Spinal cord (tissue), 10 donors: Measurements from ENCODE around the gene ETNK1. TPM values are rescaled to one million over a fixed set of nuclear protein-coding genes. Genes with fewer than 3 reads are reported as not detected.

ENCODE experiments used
- DNase-seq, 6 donors: peaks; one replicate each; pipeline versions ENCODE4 v3.0.0 to v3.0.0-alpha.2; 2013 to 2015; ENCODE audit warnings: low spot score in 6 of 6, low read depth in 4 of 6
- H3K27ac ChIP-seq: one replicate; pipeline ENCODE4 v1.5.1; 2013; ENCODE audit warnings: low read depth, low read length, control low read depth
- H3K27me3 ChIP-seq: one replicate; pipeline ENCODE4 v1.6.1; 2013; ENCODE audit warnings: low read length; ENCODE audit not compliant: control insufficient read depth, insufficient read depth
- H3K36me3 ChIP-seq: one replicate; pipeline ENCODE4 v1.6.1; 2013; ENCODE audit warnings: low read length; ENCODE audit not compliant: control insufficient read depth, insufficient read depth
- H3K4me1 ChIP-seq: one replicate; pipeline ENCODE4 v1.6.1; 2013; ENCODE audit warnings: low read length; ENCODE audit not compliant: control insufficient read depth, insufficient read depth
- H3K4me3 ChIP-seq: one replicate; pipeline ENCODE4 v1.5.1; 2013; ENCODE audit warnings: low read depth, low read length, control low read depth
- H3K9me3 ChIP-seq: one replicate; pipeline ENCODE4 v1.6.1; 2013; ENCODE audit warnings: low read length; ENCODE audit not compliant: control insufficient read depth, insufficient read depth
- WGBS: methylation state at CpG from one replicate; pipeline ENCODE4 v1.1.5; 2013; ENCODE audit warnings: missing lambda C conversion rate; ENCODE audit not compliant: insufficient coverage; 5-methylcytosine and 5-hydroxymethylcytosine counted together
- polyA plus RNA-seq, 2 donors: library from polyadenylated mRNA; unstranded; fragments of 120-200 nt; gene quantifications; one replicate each; pipeline ENCODE4 v1.2.1, GENCODE V29; 2013; ENCODE audit not compliant: insufficient read length in 2 of 2
- small RNA-seq: library from RNA; depleted of rRNA; stranded (forward); fragments of <200 nt; gene quantifications from one replicate; pipeline ENCODE3, GENCODE V24; 2014; ENCODE audit warnings: low replicate concordance
- total RNA-seq, 2 donors: library from RNA; depleted of rRNA in 1 of 2; stranded (reverse); fragments of 120-200 nt in 1 of 2; fragments of >200 nt in 1 of 2; gene quantifications; one replicate each; pipeline versions ENCODE4 v1.2.3 to v1.2.4, GENCODE V29; 2013 to 2014
- donor health status: healthy.

ETNK1 gene
- total and polyA plus RNA-seq, 4 donors = 41.4 to 170 (median 59.5) TPM

DNA sequence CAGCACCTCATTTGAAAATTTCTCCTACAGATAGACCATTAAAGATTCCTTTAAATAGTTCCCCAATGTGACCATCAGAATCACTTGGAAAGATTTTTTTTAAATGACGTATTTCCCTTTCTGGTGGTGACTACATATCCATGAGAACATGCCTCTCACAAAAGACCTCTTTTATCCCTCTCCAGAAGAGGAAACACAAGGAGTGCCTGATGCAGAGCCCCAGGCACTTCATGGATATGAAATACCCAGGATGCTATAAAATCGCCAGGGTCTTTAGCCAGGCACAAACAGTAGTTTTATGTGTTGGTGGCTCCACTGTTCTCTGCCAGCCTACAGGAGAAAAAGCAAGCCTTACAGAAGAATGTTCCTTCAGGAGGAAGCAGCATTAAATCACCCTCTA lies 97.1 kb downstream of the ETNK1 start:
- no peaks in the 10 kb centered on the region for H3K27me3 ChIP-seq
- no peak overlapping the region for H3K4me3 ChIP-seq
- no peaks in the 10 kb centered on the region for H3K36me3 ChIP-seq
- no peaks in the 10 kb centered on the region for H3K4me1 ChIP-seq
- H3K27ac ChIP-seq = no peak overlapping the region
- no peaks in the 10 kb centered on the region for H3K9me3 ChIP-seq
- DNase-seq = no peak
- WGBS = 100% methylated on average over 1 of the region's 2 CpGs

DNA sequence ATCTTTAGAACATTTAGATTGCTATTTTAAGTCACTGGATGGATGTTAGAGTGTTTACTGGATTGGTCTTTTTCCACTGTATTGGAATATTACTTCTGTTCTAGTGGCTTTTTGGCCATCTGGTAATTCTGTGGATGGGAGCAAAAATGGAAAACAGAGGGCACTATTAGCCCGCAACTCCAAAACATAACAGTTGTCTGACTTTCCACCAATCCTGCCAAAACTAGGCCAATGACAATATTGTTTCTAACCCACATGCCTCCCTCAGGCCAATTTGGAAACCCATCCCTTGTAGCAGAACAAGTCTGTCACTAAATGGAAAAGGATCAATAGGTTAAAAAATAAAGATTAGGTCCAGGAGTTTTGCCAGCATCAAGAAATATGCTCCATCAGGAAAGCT lies 97.8 kb downstream of the ETNK1 start:
- WGBS = no CpG with 5 or more reads among the region's 1 CpG
- DNase-seq = peak in 2 of 6 donors; percentile 29 to 35
- no peaks in the 10 kb centered on the region for H3K9me3 ChIP-seq

DNA sequence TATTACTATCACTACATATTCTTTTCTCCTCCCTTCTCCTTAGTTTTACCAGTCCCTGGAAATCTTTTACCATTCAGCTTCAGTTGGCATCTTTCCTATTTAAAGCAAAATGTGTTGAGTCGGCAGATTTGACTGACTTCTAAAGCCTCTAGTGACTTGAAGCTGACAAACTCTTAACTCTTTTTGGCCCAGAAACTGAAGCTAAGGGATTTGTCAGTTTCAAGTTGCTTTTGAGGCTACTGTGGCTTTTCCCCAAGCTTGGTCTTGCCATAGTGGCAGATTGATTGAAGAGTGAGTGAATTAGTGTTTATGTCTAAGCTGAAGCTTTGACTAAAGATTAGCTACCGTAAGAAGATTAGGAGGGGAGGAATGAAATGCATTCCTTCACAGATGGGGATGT lies 104.0 kb downstream of the ETNK1 start:
- Histone ChIP-seq H3K4me1 (no peaks in the 10 kb centered on the region), H3K27me3 (no peaks in the 10 kb centered on the region), H3K9me3 (no peaks in the 10 kb centered on the region), H3K27ac (peak overlapping the region; percentile 43), H3K36me3 (no peaks in the 10 kb centered on the region), H3K4me3 (no peak overlapping the region)
- WGBS = 44% methylated on average over 2 of the region's 2 CpGs
- DNase-seq = peak in 2 of 6 donors; percentile 54 to 62

More for the DNA sequence above, 97.8 kb downstream of the ETNK1 start:
- H3K4me3 ChIP-seq = no peak overlapping the region
- H3K27me3 ChIP-seq = no peaks in the 10 kb centered on the region
- no peaks in the 10 kb centered on the region for H3K36me3 ChIP-seq
- H3K27ac ChIP-seq = no peak overlapping the region
- H3K4me1 ChIP-seq = no peaks in the 10 kb centered on the region

DNA sequence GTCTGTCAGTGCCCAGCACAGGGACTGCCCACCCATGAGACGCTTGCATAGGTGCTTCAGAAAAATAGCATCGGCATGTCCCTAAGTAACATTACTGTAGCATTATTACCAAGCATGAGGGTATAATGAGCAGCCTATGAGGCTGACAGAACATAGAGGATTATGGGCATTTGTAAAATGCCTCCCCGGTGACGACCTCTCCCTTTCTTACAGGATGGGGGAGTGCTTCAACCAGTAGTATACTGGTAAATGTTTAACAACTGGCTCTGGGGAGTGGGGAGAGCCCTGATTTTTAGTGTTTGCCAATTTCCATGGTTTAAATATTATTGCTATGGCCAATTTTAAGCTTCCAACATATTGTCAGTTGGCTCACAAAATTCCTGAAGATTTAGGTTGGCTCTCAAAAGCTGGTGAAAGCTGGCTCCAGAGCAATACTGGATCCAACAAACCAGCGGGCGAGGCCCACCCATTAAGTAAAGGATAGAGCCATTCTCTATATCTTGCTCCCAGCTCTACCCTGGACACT lies 104.5 kb downstream of the ETNK1 start:
- peak in 1 of 6 donors; percentile 54 for DNase-seq
- peak overlapping the region; percentile 43 for H3K27ac ChIP-seq
- no peaks in the 10 kb centered on the region for H3K27me3 ChIP-seq
- no peaks in the 10 kb centered on the region for H3K4me1 ChIP-seq
- no peaks in the 10 kb centered on the region for H3K9me3 ChIP-seq
- WGBS = no CpG with 5 or more reads among the region's 6 CpGs
- no peak overlapping the region for H3K4me3 ChIP-seq
- no peaks in the 10 kb centered on the region for H3K36me3 ChIP-seq

DNA sequence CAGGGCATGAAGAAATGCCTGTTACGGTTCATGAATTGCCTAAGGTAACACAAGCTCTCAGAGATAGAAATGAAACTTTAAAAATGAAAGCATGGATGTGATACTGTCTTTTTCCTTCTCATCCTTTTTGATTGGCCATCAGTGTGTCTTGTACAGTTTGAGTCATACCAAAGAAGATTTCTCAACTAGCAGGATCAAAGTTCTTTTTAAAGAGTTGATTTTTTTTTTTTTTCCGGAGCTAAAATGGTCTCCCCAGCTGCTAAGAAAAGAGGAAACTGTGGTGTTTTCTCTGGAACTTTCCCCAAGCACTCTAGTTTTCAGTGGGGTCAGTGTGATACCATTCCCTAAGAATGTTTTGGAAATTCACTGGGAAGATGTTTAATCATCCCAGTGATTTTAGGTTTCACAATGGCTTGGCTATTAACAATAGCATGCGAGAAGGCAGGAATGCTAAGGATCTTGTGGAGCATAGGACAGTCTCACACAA lies 105.0 kb downstream of the ETNK1 start:
- no peaks in the 10 kb centered on the region for H3K4me1 ChIP-seq
- H3K9me3 ChIP-seq = no peaks in the 10 kb centered on the region
- WGBS = 90% methylated on average over 1 of the region's 3 CpGs
- peak in 1 of 6 donors; percentile 56 for DNase-seq
- H3K27ac ChIP-seq = peak overlapping the region; percentile 43
- no peaks in the 10 kb centered on the region for H3K27me3 ChIP-seq
- no peaks in the 10 kb centered on the region for H3K36me3 ChIP-seq
- no peak overlapping the region for H3K4me3 ChIP-seq

DNA sequence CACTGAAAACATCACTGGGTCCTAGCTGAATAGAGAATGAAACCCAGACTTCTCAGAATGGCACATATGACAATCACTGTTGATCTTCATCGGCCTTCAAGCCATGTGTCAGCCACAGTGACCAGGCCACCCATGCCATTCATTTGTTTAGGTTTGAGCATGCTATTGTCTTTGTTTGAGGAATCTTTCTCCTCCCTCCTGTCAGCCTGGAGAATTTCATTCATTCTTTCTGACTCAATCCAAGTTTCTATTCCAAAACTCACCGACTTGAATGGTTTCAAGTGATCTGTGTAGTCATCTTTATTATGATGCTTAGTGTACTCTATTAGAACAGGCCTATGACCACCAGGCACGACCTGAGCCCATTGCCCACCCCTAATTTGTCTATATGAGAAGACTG lies 106.3 kb downstream of the ETNK1 start:
- Histone ChIP-seq H3K4me3 (no peak overlapping the region), H3K36me3 (no peaks in the 10 kb centered on the region), H3K27me3 (no peaks in the 10 kb centered on the region), H3K4me1 (no peaks in the 10 kb centered on the region), H3K27ac (no peak overlapping the region), H3K9me3 (no peaks in the 10 kb centered on the region)
- WGBS = 86% methylated on average over 1 of the region's 3 CpGs
- DNase-seq = no peak

DNA sequence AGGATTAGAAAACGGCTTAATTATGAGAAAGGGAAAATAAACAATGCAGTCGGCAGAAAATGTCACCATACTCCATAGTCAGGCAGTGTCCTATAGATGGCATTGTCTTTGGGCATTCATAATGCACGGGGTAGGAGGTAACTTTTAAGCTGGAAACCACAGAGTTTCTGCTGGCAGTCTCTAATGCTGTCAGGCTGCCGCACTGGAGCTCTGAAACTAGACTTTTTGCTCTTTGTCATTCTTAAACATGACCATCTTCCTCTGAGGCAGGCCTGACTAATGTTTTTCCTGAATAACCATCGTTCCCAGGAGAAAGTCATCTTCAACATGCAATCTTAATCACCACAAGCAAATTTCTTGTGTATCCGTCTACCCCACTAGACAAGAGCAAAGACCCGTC lies 108.8 kb downstream of the ETNK1 start:
- Histone ChIP-seq H3K27me3 (no peaks in the 10 kb centered on the region), H3K4me1 (no peaks in the 10 kb centered on the region), H3K36me3 (no peaks in the 10 kb centered on the region), H3K27ac (no peak overlapping the region), H3K4me3 (no peak overlapping the region), H3K9me3 (no peaks in the 10 kb centered on the region)
- DNase-seq = no peak
- 90% methylated on average over 3 of the region's 7 CpGs for WGBS

DNA sequence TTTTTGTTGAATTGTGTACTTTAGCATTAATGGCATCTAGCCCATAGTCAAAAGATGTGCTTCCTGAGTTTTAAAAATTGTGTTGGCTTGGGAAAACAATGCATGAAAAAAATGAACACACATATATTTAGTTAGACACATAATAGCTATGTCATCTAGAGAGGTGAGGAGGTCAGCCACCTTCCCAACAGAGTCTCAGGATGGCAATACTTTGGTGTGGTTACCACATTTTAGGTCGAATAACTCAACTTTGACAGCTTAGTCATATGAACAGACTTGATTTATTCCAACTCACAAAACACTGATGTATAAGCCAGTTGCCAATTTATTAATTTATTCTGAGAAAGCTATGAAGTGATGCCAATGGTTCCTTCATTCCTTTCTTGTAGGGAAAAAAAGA lies 114.0 kb downstream of the ETNK1 start:
- no peak overlapping the region for H3K4me3 ChIP-seq
- H3K27me3 ChIP-seq = no peaks in the 10 kb centered on the region
- no CpG with 5 or more reads among the region's 1 CpG for WGBS
- no peaks in the 10 kb centered on the region for H3K4me1 ChIP-seq
- no peak overlapping the region for H3K27ac ChIP-seq
- DNase-seq = no peak
- H3K36me3 ChIP-seq = no peaks in the 10 kb centered on the region
- no peaks in the 10 kb centered on the region for H3K9me3 ChIP-seq

Small RNAs within 50 kb of the gene (small RNA-seq; reads per million reads assigned to genes)
- gene RPS27P22 = not detected

Other genes starting within 250 kb of the ETNK1 start
- gene C2CD5, start 80.6 kb upstream of the ETNK1 start, total RNA-seq = 100 to 1,000 TPM in 1 of 2 donors, 10 to 100 TPM in 1; 44.2 to 116 TPM
- 10 to 100 TPM; 60.0 to 70.5 TPM for gene C2CD5, start 80.6 kb upstream of the ETNK1 start, polyA plus RNA-seq